Adrenal gland (tissue), 5 donors: Measurements from ENCODE around the gene CSNK1E.

Experiments
- CTCF ChIP-seq, 6 experiments: fragments of 450-650 bp in 4 of 6; fragments of 200-600 bp in 2 of 6; sonication (generic) in 1 of 6; IDR thresholded peaks; 1 replicate in 5 of 6; 2 replicates in 1 of 6; pipeline versions ENCODE4 v1.5.1 to v1.8.0; 2016 to 2021; ENCODE audit warnings: antibody characterized with exemption in 6 of 6, mild to moderate bottlenecking in 2 of 6, moderate library complexity in 1 of 6
- POLR2A ChIP-seq, 2 donors: fragments of 450-650 bp; IDR thresholded peaks; one replicate each; pipeline ENCODE4 v1.6.1; 2017; ENCODE audit warnings: antibody characterized with exemption in 2 of 2, mild to moderate bottlenecking in 2 of 2, moderate library complexity in 1 of 2
- donor health status: DM: no; HTN: no; CAD: no.

DNA sequence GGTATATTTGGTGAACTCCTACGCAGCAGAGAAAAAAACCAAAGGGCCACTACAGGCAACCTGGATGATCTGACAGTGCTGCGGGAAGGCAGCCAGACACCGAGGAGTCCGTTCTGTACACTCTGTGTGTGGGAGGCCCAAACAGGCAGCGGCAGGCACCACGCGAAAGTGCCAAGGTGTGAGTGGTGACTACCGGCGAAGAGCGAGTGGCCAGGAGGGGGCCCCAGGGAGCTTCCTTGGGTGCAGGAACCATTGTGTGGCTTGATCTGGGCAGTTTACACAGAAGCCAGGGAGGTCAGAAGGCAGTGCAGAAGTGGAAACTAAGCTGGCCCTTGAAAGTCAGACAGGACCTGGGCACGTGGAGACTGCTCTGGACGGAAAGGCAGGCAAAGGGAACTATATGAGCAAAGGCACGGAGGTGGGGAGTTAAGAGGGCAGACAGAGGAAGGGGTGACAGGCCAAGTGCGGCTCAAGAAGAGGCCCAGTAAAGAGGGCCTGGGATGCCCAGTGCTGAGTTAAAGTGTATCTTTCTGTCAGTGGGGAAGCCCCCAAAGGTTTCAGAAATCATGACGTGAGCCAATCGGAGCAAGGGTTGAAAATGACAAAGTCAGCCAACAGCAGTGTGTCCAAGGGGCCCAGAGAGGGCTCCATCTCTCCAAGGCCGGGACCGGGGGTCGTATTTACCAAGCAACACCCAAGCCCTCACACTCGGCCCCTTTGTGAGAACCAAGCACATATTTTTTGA is 55.0 kb downstream of the CSNK1E start:
- peak; percentile 26 to 62 (median 54) for TF ChIP-seq CTCF (IDR thresholded peaks at IDR 0.05)
- no peak for TF ChIP-seq POLR2A (IDR thresholded peaks at IDR 0.05)
